Testis (tissue), 2 donors: ENCODE results near the gene TDRD9.

Experiments
- POLR2A ChIP-seq: fragments of 450-650 bp; IDR thresholded peaks from one replicate; pipeline ENCODE4 v1.6.1; 2017; ENCODE audit warnings: antibody characterized with exemption, mild to moderate bottlenecking, moderate library complexity
- TF ChIP-seq, protein P1 (sequence below), 3 experiments: fragments of 450-650 bp in 2 of 3; fragments of 200-600 bp in 1 of 3; sonication (generic) in 1 of 3; IDR thresholded peaks; one replicate each; pipeline ENCODE4 v1.5.1; 2016 to 2019; ENCODE audit warnings: antibody characterized with exemption in 3 of 3, mild to moderate bottlenecking in 2 of 3, moderate library complexity in 1 of 3

DNA sequence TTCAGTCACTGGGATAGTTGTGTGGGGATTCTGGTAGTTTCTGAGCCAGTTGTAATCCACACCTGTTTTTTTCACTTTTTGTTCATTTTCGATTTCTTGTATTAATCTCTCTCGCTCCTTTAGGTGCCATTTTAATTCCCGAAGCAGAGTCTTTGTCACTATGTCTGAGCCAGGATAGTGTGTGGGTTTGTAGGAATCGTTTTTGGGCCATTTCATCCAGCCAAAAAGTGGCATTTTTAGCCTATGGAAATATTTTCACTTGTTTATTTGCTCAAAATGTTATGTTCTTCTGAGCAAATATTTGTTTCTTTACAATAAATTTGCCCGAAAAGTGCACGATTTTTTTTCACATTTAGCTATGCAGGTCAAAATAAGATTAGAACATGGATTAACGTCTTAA is 13.2 kb downstream of the TDRD9 start:
- TF ChIP-seq, protein P1, sequence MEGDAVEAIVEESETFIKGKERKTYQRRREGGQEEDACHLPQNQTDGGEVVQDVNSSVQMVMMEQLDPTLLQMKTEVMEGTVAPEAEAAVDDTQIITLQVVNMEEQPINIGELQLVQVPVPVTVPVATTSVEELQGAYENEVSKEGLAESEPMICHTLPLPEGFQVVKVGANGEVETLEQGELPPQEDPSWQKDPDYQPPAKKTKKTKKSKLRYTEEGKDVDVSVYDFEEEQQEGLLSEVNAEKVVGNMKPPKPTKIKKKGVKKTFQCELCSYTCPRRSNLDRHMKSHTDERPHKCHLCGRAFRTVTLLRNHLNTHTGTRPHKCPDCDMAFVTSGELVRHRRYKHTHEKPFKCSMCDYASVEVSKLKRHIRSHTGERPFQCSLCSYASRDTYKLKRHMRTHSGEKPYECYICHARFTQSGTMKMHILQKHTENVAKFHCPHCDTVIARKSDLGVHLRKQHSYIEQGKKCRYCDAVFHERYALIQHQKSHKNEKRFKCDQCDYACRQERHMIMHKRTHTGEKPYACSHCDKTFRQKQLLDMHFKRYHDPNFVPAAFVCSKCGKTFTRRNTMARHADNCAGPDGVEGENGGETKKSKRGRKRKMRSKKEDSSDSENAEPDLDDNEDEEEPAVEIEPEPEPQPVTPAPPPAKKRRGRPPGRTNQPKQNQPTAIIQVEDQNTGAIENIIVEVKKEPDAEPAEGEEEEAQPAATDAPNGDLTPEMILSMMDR (IDR thresholded peaks at IDR 0.05), result no peak
- TF ChIP-seq POLR2A, result no peak
